ENCODE results near the gene KIFAP3.
"Not testable (repeated sequence)": the region's sequence is repeated elsewhere in the genome, so short reads cannot be mapped to it uniquely, and the experiment has no call there.

Gene KIFAP3

DNA sequence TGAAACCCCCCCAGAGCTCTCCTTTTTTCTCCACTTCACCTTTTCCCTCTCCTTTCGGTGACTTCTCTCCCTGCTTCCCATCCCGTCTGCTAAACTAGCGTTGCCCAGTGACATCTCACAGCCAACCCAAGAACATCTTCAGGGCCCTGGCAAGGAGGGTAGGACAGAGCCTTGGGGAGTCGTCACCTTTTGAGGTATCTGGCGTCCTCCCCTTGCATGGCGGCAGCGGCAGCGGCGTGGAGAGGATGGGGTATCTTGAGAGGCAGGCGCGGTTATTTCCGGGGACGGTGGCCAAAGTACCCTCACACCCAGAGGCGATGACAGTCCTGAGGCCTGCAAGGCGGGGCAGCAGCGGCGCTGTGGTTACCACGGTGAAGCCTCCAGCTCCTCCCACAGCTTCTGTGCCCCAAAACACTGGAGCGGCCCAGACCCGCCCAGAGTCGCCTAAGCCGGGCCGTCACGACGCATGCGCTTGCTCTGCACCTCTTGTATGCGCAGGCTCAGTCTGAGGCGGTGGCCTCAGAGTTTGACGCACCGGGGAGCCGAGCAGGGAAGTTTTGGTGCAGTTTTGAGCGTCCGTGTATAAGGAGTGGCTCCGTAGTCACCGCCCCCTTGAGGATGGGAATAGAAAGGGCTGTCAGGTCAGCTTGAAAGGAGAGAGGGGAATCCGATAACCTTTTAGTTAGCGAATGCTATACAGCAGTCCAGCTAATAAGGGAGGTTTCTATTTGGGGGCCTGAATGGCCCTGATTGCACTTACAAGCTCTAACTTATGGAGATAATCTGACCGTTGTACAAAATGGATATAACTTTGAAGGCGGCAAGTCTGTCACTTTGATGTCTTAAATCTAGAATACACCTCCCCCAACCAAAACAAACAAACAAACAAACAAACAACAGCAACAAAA lies at the start of gene KIFAP3:
Gene KIFAP3 (minus strand): TSS at position 446 of the 908 bp plus-strand sequence. CDS start 228 bp downstream, at position 218.
- peak; percentile 82 for DNase-seq (ENCODE audit: low read depth)

- DNase-seq (ENCODE audit: low read depth) = no peak
These were observed 47.9 kb upstream of the KIFAP3 start for GRCh38 chr1:170122366-170122765.

DNA sequence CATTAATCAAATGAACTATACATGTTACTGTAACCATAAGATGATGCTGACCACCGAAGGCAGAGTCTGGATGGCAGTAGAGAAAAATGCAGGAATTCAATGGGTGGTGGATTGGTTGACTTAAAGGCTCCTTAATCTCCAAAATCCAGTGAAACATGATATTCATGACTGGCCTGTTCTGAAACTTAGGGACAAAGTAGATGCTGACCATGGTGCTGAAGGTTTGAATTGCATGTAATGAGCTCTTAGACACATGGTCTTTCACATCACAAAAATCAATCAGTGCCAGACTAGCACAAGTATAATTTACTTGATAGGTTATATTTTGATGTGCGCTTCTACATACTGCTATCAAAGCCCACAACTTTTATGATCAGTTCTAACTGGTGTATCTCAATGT lies 40.4 kb upstream of the KIFAP3 start:
- no peak for DNase-seq (ENCODE audit: low read depth)

DNA sequence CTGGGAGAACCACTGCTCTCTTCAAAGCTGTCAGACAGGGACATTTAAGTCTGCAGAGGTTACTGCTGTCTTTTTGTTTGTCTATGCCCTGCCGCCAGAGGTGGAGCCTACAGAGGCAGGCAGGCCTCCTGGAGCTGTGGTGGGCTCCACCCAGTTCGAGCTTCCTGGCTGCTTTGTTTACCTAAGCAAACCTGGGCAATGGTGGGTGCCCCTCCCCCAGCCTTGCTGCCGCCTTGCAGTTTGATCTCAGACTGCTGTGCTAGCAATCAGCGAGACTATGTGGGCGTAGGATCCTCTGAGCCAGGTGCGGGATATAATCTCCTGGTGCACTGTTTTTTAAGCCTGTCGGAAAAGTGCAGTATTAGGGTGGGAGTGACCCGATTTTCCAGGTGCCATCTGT lies 38.6 kb upstream of the KIFAP3 start:
- not testable (repeated sequence) for DNase-seq (ENCODE audit: low read depth)

DNA sequence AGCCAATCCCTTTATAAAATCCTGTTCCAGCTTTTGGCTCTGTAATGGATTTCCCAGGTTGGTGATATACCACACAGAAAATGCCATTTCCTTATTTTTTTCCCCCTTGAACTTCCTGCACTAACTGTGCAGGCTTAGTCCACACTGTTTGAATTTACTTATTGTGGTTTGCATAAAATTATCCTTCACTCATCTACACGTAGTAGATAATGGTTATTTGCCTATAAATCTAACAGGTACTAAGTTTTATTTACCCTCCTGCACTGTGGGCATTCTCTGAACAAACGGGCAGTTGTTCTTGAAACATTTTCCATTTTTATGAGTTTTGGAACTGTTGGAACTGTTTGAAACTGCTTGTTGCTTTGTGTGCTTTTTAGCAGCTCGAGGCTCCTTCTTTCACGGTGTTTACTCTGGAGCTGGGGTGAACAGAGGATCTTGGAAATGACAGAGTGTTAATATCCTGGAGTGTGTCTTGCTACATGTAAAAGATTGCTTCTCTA lies 23.0 kb upstream of the KIFAP3 start:
- no peak for DNase-seq (ENCODE audit: low read depth)

DNA sequence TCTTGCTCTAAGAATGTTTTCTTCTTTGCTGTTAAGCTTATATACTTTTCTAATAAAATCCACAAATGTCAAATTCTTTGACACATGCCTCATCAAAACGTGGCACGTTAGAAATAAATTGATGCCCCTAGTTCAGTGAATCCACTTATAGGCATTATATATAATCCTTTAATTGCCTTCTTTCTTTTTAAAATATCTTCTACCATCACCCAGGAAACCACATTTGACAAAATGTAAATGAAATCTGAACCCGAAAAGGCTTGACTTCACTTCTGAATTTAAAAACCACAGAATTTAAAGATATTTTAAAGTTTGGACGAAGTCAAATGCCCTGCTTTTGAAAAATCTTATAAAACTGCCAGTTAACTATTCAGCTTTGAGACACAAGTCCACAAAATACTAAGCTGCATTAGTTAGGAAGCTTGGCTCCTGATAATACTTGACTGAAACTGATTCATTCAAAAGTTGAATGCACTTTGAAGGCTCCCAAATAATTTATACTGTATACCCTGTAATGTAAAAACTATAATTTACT lies 22.4 kb upstream of the KIFAP3 start:
- no peak for DNase-seq (ENCODE audit: low read depth)

DNA sequence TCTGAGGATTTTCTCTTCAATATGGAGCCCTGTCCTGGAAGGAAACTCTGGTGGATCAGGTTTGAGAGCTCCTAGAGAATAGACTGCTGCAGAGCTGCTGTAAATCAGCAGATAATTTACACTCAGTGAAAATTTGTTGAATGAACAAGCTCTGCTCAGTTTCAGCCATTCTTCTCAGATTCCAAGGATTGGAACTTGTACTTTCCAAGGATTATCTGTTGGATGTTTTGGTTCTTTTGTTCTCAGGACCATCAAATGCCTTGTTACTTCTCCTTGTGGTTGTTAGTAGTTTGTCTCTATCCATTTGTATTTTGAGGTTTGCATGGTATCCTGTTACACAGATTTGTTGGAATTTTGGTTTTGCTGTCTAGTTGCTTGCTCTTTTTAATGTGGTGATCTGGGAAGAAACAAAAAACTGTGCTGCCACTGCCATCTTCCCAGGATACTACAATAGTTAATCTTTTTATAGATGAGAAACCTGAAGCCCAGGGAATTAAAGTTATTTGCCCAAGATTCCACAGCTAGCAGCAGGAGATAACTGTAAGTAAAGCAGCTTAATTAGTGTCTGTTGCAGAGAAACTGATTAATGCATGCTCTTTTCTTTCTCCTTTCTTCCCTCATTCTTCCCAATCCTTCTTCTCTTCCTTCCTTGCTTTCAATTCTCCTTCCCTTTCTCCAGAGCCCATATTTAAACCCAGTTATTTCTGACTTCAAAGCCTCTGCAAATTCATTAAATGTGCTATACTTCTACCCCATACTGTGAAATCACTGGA lies 21.7 kb upstream of the KIFAP3 start:
- no peak for DNase-seq (ENCODE audit: low read depth)

DNA sequence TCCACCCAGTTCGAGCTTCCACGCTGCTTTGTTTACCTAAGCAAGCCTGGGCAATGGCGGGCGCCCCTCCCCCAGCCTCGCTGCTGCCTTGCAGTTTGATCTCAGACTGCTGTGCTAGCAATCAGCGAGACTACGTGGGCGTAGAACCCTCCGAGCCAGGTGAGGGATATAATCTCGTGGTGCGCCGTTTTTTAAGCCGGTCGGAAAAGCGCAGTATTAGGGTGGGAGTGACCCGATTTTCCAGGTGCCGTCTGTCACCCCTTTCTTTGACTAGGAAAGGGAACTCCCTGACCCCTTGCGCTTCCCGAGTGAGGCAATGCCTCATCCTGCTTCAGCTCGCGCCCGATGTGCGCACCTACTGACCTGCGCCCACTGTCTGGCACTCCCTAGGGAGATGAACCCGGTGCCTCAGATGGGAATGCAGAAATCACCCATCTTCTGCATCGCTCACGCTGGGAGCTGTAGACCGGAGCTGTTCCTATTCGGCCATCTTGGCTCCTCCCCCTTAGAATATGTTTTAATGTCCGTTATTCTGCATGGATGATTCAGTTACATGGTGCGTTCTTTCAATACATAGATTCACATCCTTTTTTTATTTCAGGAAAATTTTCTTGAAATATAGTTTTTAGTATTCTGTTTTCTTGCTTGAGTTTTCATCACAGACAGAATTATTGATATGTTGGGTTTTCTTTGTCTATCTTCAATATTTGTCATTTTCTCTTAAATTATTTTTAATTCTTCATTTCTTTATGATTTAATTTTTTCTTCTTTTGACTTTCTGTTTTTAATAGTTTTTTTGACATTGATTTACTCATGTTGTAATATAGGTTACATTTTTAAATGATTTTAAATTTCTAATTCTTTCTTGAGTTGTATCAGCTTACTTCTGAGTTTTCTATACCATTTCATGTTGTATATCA lies 20.5 kb upstream of the KIFAP3 start:
- DNase-seq (ENCODE audit: low read depth) = not testable (repeated sequence)

- no peak for DNase-seq (ENCODE audit: low read depth)
These were observed 12.0 kb upstream of the KIFAP3 start for GRCh38 chr1:170086399-170087032.

GRCh38 chr1:170085091-170085490 lies 10.6 kb upstream of the KIFAP3 start:
- no peak for DNase-seq (ENCODE audit: low read depth)

DNA sequence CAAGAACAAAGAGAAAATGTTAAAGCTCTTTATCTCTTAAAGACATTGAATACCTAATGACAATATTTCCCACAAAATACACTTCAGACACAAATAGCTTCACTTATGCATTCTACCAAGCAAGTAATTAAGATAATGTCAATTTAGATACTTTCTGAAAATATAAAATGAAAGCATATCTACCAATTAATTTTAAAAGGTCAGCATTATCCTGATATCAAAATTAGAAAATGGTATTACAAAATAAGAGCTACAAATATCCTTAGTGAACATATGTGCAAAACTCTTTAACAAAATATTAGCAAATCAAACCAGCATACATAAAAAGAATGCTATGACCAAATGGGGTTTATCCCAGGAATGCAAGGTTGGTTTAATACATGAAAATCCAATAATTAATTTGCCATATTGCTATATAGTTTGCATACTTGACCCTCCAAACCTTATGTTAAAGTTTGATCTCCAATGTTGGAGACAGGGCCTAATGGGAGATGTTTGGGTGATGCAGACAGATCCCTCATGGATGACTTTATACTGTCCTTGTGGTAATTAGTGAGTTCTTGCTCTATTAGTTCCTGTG lies 4.2 kb upstream of the KIFAP3 start:
- DNase-seq (ENCODE audit: low read depth) = no peak

GRCh38 chr1:170077926-170078325 lies 3.4 kb upstream of the KIFAP3 start:
- no peak for DNase-seq (ENCODE audit: low read depth)

DNA sequence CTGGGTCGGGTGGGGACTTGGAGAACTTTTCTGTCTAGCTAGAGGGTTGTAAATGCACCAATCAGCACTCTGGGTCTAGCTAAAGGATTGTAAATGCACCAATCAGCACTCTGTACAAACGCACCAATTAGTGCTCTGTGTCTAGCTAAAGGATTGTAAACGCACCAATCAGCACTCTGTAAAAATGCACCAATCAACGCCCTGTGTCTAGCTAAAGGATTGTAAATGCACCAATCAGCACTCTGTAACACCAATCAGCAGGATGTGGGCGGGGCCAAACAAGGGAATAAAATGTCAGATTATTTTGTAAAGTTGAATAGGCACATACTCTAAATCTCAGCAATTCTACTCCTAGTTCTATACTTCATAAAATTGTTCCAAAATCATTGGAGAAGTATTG lies 2.5 kb upstream of the KIFAP3 start:
- not testable (repeated sequence) for DNase-seq (ENCODE audit: low read depth)

DNA sequence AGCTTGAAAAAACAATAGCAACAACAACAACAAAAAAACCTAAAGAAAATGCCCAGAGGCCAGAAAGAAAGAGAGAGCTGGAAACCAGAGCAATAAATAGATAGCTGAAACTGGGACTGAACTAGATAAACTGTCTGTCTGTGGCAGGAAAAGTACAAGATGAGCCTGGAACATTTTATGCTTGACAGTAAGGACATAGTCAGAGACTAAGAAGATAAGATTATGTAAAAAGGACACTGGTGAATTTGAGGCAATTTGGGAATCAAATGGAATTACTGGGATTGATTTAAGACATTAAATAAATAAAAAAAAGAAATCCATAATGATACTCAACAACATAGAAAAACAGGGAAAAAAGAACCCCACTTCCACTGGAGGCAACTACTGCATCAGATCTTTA lies 1.7 kb upstream of the KIFAP3 start:
- no peak for DNase-seq (ENCODE audit: low read depth)

DNA sequence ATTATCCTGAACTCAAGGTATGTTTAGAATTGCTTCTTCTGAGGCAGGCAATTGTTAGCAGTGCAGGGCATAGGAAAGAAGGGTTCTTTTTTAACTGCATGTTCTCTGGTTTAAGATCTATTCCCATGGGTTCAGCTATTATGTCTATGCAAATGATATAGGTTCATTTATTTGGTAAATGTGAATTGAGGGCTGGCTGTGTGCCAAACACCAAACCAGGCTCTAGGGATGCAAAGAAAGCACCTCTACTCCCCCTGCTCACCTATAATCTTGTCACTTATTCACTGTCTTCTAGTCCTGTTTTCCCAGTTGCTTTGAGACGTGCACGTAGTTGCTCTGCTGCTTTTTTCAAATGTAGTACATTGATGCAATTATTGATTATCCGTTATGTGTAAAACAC lies 691 bp upstream of the KIFAP3 start:
- no peak for DNase-seq (ENCODE audit: low read depth)

GRCh38 chr1:170073893-170074249 lies 624 bp downstream of the KIFAP3 start:
- DNase-seq (ENCODE audit: low read depth) = no peak

- no peak for DNase-seq (ENCODE audit: low read depth)
These were observed 3.1 kb downstream of the KIFAP3 start for GRCh38 chr1:170071378-170071777.

- no peak for DNase-seq (ENCODE audit: low read depth)
These were observed 5.6 kb downstream of the KIFAP3 start for GRCh38 chr1:170068923-170069322.

DNA sequence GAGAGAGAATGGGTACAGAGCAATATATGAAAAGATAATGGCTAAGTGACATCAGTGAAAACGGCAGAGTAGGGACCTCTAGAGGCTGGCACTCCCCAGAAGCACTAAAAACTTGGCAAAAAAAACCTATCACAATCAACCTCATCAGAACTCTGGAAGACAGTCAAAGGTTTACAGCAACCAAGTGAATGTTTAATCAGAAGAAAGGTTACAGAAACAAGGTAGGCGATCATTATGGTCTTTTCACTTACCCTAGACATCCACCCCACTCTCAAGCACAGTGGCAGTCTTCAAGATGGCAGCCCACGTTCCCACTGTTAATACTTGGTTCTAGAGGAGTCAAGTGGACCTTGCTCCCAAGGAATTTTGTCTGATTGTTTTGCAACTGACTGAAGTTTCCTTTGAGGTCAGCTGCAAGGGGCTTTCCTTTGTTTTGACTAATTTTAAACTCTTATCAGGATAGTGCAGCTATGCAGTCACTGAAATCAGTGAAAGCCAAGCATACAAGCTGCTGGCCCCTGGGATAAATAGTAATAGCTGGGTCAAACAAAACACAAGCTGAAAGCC lies 7.2 kb downstream of the KIFAP3 start:
- no peak for DNase-seq (ENCODE audit: low read depth)

DNA sequence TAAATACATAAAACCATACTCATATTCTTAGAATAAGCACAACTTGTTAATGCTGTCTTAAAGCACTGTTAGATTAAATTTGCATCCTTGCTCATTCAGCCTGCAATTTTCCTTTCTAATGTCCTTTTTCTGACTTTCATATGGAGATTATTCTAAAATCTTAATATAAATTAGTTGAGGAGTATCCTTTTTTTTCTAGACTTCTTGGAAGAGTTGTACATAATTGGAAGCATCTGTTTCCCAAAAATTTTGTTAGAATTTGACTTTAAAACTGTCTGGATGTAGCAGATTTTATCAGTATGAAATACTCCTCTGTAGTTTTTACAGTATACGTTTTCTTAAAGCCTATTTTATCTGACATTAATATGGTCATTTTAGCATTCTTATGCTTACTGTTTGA lies 9.7 kb downstream of the KIFAP3 start:
- no peak for DNase-seq (ENCODE audit: low read depth)
